Astrocyte (in vitro differentiated cells and primary cell): ENCODE data around the gene HCAR2.

Experiments used
- CTCF ChIP-seq: IDR thresholded peaks from 2 replicates; pipeline ENCODE4 v1.5.1; 2011; ENCODE audit warnings: low read depth, mild to moderate bottlenecking, inconsistent platforms, low read length, moderate library complexity; ENCODE audit not compliant: insufficient read depth
- EZH2 ChIP-seq: IDR thresholded peaks from 2 replicates; pipeline ENCODE4 v1.6.1; 2012; ENCODE audit warnings: mild to moderate bottlenecking, low read length, inconsistent platforms; ENCODE audit not compliant: insufficient read depth

GRCh38 chr12:122672515-122672914 is 30.6 kb downstream of the HCAR2 start:
- TF ChIP-seq CTCF (no peak), EZH2 (no peak)
